WERI-Rb-1 (cell line): ENCODE measurements around the gene UROS.

Experiments
- DNase-seq: peaks from one replicate; pipeline ENCODE4 v3.0.0-alpha.2; 2020
- H3K27ac ChIP-seq: fragments of 250-450 bp; sonication (Bioruptor Pico); 2 replicates; pipeline ENCODE4 v1.5.1; 2020; ENCODE audit warnings: mild to moderate bottlenecking, moderate library complexity
- H3K27me3 ChIP-seq: fragments of 250-450 bp; sonication (Bioruptor Pico); 2 replicates; pipeline ENCODE4 v1.5.1; 2021; ENCODE audit warnings: mild to moderate bottlenecking, low read depth, moderate library complexity; ENCODE audit not compliant: insufficient read depth, severe bottlenecking
- H3K36me3 ChIP-seq: fragments of 250-450 bp; sonication (Bioruptor Pico); 2 replicates; pipeline ENCODE4 v1.5.1; 2020; ENCODE audit warnings: mild to moderate bottlenecking, moderate library complexity
- H3K4me3 ChIP-seq: 2 replicates; pipeline ENCODE4 v1.5.1; 2011; ENCODE audit warnings: low read depth, mild to moderate bottlenecking, control low read depth, low read length
- H3K9me3 ChIP-seq: fragments of 250-450 bp; sonication (Bioruptor Pico); 2 replicates; pipeline ENCODE4 v1.5.1; 2021; ENCODE audit warnings: mild to moderate bottlenecking, moderate library complexity; ENCODE audit not compliant: severe bottlenecking
- CTCF ChIP-seq: IDR thresholded peaks from 2 replicates; pipeline ENCODE4 v1.5.1; 2011; ENCODE audit warnings: low read depth, mild to moderate bottlenecking, control low read depth, inconsistent platforms, low read length

The UROS gene

GRCh38 chr10:125782616-125783015 lies 40.4 kb downstream of the UROS start:
- H3K27ac ChIP-seq, result peak overlapping the region; percentile 53
- H3K36me3 ChIP-seq, result no peaks in the 10 kb centered on the region
- H3K27me3 ChIP-seq, result no peaks in the 10 kb centered on the region
- peak; percentile 72 for DNase-seq
- H3K9me3 ChIP-seq, result peaks cover 14% of the 10 kb centered on the region
- TF ChIP-seq CTCF, result no peak
- no peak overlapping the region for H3K4me3 ChIP-seq

GRCh38 chr10:125782054-125782453 lies 41.0 kb downstream of the UROS start:
- DNase-seq, result no peak
- no peak for TF ChIP-seq CTCF
- peaks cover 14% of the 10 kb centered on the region for H3K9me3 ChIP-seq
- peak overlapping the region; percentile 53 for H3K27ac ChIP-seq
- H3K36me3 ChIP-seq, result no peaks in the 10 kb centered on the region
- no peak overlapping the region for H3K4me3 ChIP-seq
- no peaks in the 10 kb centered on the region for H3K27me3 ChIP-seq

- TF ChIP-seq CTCF, result no peak
- Histone ChIP-seq H3K27me3 (no peaks in the 10 kb centered on the region), H3K36me3 (no peaks in the 10 kb centered on the region), H3K27ac (no peak overlapping the region), H3K4me3 (no peak overlapping the region), H3K9me3 (peaks cover 14% of the 10 kb centered on the region)
- no peak for DNase-seq
Observed at GRCh38 chr10:125781374-125781773, 41.7 kb downstream of the UROS start.

GRCh38 chr10:125779403-125780327 lies 43.4 kb downstream of the UROS start:
- peaks cover 14% of the 10 kb centered on the region for H3K9me3 ChIP-seq
- DNase-seq, result peak; percentile 69
- TF ChIP-seq CTCF, result no peak
- no peaks in the 10 kb centered on the region for H3K36me3 ChIP-seq
- peak overlapping the region; percentile 41 for H3K27ac ChIP-seq
- no peak overlapping the region for H3K4me3 ChIP-seq
- H3K27me3 ChIP-seq, result no peaks in the 10 kb centered on the region

- H3K4me3 ChIP-seq, result no peak overlapping the region
- H3K36me3 ChIP-seq, result no peaks in the 10 kb centered on the region
- H3K27me3 ChIP-seq, result no peaks in the 10 kb centered on the region
- H3K9me3 ChIP-seq, result peaks cover 14% of the 10 kb centered on the region
- TF ChIP-seq CTCF, result no peak
- H3K27ac ChIP-seq, result no peak overlapping the region
- DNase-seq, result no peak
Observed at GRCh38 chr10:125778556-125778955, 44.5 kb downstream of the UROS start.
